Keratinocyte (primary cell): ENCODE measurements around the gene SNHG17. TPM values are rescaled to one million over a fixed set of nuclear protein-coding genes. Genes with fewer than 3 reads are reported as not detected.

Source experiments
- DNase-seq: peaks from one replicate; pipeline ENCODE4 v3.0.0-alpha.2; 2011; ENCODE audit warnings: low read depth, missing footprints, low spot score
- FAIRE-seq: peaks from 2 replicates; lab custom pipeline; 2011; peaks lifted over from hg19 to GRCh38; lab: Jason Lieb, UNC
- H2AFZ ChIP-seq: 2 replicates; pipeline ENCODE4 v1.6.0; 2012; ENCODE audit warnings: low read length, control low read depth, inconsistent platforms; ENCODE audit not compliant: control insufficient read depth
- H3K27ac ChIP-seq: 2 replicates; pipeline ENCODE4 v1.5.1; 2011; ENCODE audit warnings: low read length; ENCODE audit not compliant: control insufficient read depth, insufficient read depth
- H3K27me3 ChIP-seq: 3 replicates; pipeline ENCODE4 v1.6.0; 2011; ENCODE audit warnings: low read length; ENCODE audit not compliant: control insufficient read depth, insufficient read depth; ENCODE audit errors: extremely low read depth
- H3K36me3 ChIP-seq, 2 experiments: 2 replicates in 1 of 2; 3 replicates in 1 of 2; pipeline ENCODE4 v1.5.1; 2011; ENCODE audit warnings: low read length in 2 of 2, mild to moderate bottlenecking in 1 of 2; ENCODE audit not compliant: control insufficient read depth in 2 of 2, insufficient read depth in 2 of 2; ENCODE audit errors: extremely low read depth in 1 of 2
- H3K4me1 ChIP-seq: 3 replicates; pipeline ENCODE4 v1.5.1; 2011; ENCODE audit warnings: low read length; ENCODE audit not compliant: control insufficient read depth, insufficient read depth; ENCODE audit errors: extremely low read depth
- H3K4me2 ChIP-seq: 3 replicates; pipeline ENCODE4 v1.6.0; 2011; ENCODE audit warnings: low read depth, low read length; ENCODE audit not compliant: control insufficient read depth, insufficient read depth; ENCODE audit errors: extremely low read depth
- H3K4me3 ChIP-seq, 3 experiments: fragments of 200-600 bp in 1 of 3; sonication (generic) in 1 of 3; 2 replicates in 2 of 3; 3 replicates in 1 of 3; pipeline ENCODE4 v1.5.1; 2011 to 2016; ENCODE audit warnings: low read length in 3 of 3, mild to moderate bottlenecking in 3 of 3, control low read depth in 2 of 3, inconsistent platforms in 1 of 3, low read depth in 1 of 3, mixed read lengths in 1 of 3, mixed run types in 1 of 3, moderate library complexity in 1 of 3; ENCODE audit not compliant: control insufficient read depth in 2 of 3, insufficient read depth in 2 of 3; ENCODE audit errors: extremely low read depth in 1 of 3
- H3K79me2 ChIP-seq: 2 replicates; pipeline ENCODE4 v1.6.0; 2012; ENCODE audit warnings: low read length; ENCODE audit not compliant: control insufficient read depth, insufficient read depth
- H3K9ac ChIP-seq: 3 replicates; pipeline ENCODE4 v1.6.0; 2011; ENCODE audit warnings: low read length; ENCODE audit not compliant: control insufficient read depth, insufficient read depth; ENCODE audit errors: extremely low read depth
- H3K9me1 ChIP-seq: 3 replicates; pipeline ENCODE4 v1.6.0; 2011; ENCODE audit warnings: low read length; ENCODE audit not compliant: control insufficient read depth, insufficient read depth; ENCODE audit errors: extremely low read depth
- H3K9me3 ChIP-seq: 2 replicates; pipeline ENCODE4 v1.5.1; 2012; ENCODE audit warnings: low read depth, low read length; ENCODE audit not compliant: control insufficient read depth
- H4K20me1 ChIP-seq: 3 replicates; pipeline ENCODE4 v1.6.0; 2011; ENCODE audit warnings: low read length; ENCODE audit not compliant: control insufficient read depth, insufficient read depth; ENCODE audit errors: extremely low read depth
- EZH2 ChIP-seq: IDR thresholded peaks from one replicate; pipeline ENCODE4 v1.6.1; 2012; ENCODE audit warnings: inconsistent platforms, mild to moderate bottlenecking, low read length, moderate library complexity
- dilution Hi-C: fragments of 300-500 bp; cut with MboI; formaldehyde crosslinking; loops from one replicate; pipeline ENCODE4 v1.7.0; 2020; ENCODE audit warnings: low sequenced_read_pairs; ENCODE audit not compliant: extremely low pct_ligation_motif_present
- polyA plus RNA-seq, 5 experiments: library from polyadenylated mRNA; depleted of rRNA in 3 of 5; stranded (reverse) in 3 of 5; stranded (forward) in 1 of 5; unstranded in 1 of 5; fragments of >200 nt; gene quantifications; 1 replicate in 1 of 5; 2 replicates in 3 of 5; 3 replicates in 1 of 5; pipeline versions ENCODE4 v1.2.1 to v1.2.3, GENCODE V29; 2011 to 2012; ENCODE audit warnings: missing spikeins in 2 of 5, low read depth in 1 of 5, low replicate concordance in 1 of 5
- TF ChIP-seq, protein P1 (sequence below), 3 experiments: IDR thresholded peaks in 1 of 3; conservative IDR thresholded peaks in 1 of 3; optimal IDR thresholded peaks in 1 of 3; 2 replicates in 2 of 3; 3 replicates in 1 of 3; pipeline versions ENCODE3 to v1.5.1; 2011; ENCODE audit warnings: low read length in 3 of 3, mild to moderate bottlenecking in 3 of 3, moderate library complexity in 2 of 3, control low read depth in 1 of 3, inconsistent platforms in 1 of 3; ENCODE audit not compliant: insufficient read depth in 2 of 3; ENCODE audit errors: extremely low read depth in 1 of 3

Gene SNHG17
- polyA plus RNA-seq, 1 donor (not counting 4 experiments of a cell fraction or from before 2014, with no cell fraction given): 25.3 TPM

DNA sequence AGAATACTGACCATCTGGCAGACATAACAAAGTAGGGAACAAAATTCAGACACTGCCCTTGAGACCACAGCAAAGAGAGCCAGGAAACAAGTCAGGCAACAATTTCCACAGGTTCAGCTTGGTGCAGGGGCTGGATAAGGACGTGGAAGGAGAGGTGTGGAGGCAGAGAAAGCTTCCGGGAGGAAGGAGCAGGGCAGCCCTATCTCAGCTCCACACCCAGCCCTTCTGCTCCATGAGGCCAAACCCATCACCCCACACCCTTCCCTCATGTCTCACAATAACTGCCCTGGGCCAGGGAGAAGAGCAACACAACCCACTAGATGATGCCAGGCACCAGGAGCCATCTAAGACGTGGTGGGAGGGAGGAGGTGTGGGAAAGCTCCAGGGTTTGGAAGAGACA lies 5.8 kb downstream of the SNHG17 start:
- Histone ChIP-seq H3K79me2 (peaks cover 97% of the 10 kb centered on the region), H3K9me1 (peaks cover 10% of the 10 kb centered on the region), H3K27ac (no peak overlapping the region), H3K4me2 (no peak overlapping the region), H3K9me3 (no peaks in the 10 kb centered on the region), H2AFZ (no peak overlapping the region), H4K20me1 (peaks cover 86% of the 10 kb centered on the region), H3K9ac (no peak overlapping the region), H3K4me3 (no peak overlapping the region), H3K27me3 (no peaks in the 10 kb centered on the region), H3K4me1 (peaks cover 27% of the 10 kb centered on the region), H3K36me3 (peaks cover 78 to 94% of the 10 kb centered on the region in 2 experiments)
- DNase-seq (no peak), FAIRE-seq (no peak)
- TF ChIP-seq, protein P1, sequence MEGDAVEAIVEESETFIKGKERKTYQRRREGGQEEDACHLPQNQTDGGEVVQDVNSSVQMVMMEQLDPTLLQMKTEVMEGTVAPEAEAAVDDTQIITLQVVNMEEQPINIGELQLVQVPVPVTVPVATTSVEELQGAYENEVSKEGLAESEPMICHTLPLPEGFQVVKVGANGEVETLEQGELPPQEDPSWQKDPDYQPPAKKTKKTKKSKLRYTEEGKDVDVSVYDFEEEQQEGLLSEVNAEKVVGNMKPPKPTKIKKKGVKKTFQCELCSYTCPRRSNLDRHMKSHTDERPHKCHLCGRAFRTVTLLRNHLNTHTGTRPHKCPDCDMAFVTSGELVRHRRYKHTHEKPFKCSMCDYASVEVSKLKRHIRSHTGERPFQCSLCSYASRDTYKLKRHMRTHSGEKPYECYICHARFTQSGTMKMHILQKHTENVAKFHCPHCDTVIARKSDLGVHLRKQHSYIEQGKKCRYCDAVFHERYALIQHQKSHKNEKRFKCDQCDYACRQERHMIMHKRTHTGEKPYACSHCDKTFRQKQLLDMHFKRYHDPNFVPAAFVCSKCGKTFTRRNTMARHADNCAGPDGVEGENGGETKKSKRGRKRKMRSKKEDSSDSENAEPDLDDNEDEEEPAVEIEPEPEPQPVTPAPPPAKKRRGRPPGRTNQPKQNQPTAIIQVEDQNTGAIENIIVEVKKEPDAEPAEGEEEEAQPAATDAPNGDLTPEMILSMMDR (optimal IDR thresholded peaks at IDR 0.05 in 1 of 3, IDR thresholded peaks at IDR 0.05 in 1 of 3, conservative IDR thresholded peaks at IDR 0.05 in 1 of 3; ENCODE audit: extremely low read depth in 1 of 3, insufficient read depth in 2 of 3, low read length in 3 of 3): no peak
- no peak for TF ChIP-seq EZH2
- dilution Hi-C loops: no loop called here

DNA sequence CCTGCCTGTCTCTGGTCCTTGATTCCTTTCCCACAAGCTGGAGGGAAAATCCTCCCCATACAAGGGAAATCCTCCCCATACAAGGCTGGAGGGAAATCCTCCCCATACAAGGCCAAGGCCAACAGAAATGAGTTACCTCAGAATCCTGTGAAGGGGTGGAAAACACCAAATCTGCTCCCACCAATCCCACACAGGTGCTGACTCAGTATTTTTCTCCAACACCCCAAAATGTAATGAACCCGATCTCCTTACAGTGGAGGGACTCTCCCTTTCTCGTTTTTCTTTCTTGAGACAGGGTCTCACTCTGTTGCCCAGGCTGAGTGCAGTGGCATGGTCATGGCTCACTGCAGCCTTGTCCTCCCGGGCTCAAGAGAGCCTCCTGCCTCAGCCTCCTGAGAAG lies 6.3 kb downstream of the SNHG17 start:
- dilution Hi-C loops: no loop called here
- Histone ChIP-seq H3K36me3 (peaks cover 79 to 91% of the 10 kb centered on the region in 2 experiments), H3K9ac (no peak overlapping the region), H3K4me2 (no peak overlapping the region), H3K27me3 (no peaks in the 10 kb centered on the region), H3K9me3 (no peaks in the 10 kb centered on the region), H3K27ac (no peak overlapping the region), H2AFZ (no peak overlapping the region), H3K79me2 (peaks cover 96% of the 10 kb centered on the region), H4K20me1 (peaks cover 88% of the 10 kb centered on the region), H3K4me1 (peaks cover 23% of the 10 kb centered on the region), H3K9me1 (peaks cover 10% of the 10 kb centered on the region), H3K4me3 (no peak overlapping the region)
- no peak for TF ChIP-seq EZH2
- TF ChIP-seq, protein P1 (optimal IDR thresholded peaks at IDR 0.05 in 1 of 3, IDR thresholded peaks at IDR 0.05 in 1 of 3, conservative IDR thresholded peaks at IDR 0.05 in 1 of 3; ENCODE audit: extremely low read depth in 1 of 3, insufficient read depth in 2 of 3, low read length in 3 of 3): no peak
- FAIRE-seq: no peak
- DNase-seq: no peak
